GM23338 (cell line): ENCODE data around the gene TBPL1. TPM values are rescaled to one million over a fixed set of nuclear protein-coding genes. Genes with fewer than 3 reads are reported as not detected.

ENCODE experiments used
- ATAC-seq: fragments of 200-7000 bp; cut with Tn5 transposase; 3 replicates; pipeline ENCODE4 v1.9.1; 2020
- DNase-seq: peaks from one replicate; pipeline ENCODE4 v3.0.0-alpha.2; 2015; ENCODE audit warnings: low spot score
- H2AFZ ChIP-seq: fragments of 200-600 bp; sonication (generic); 2 replicates; pipeline ENCODE4 v1.8.0; 2016; ENCODE audit warnings: antibody characterized with exemption, mild to moderate bottlenecking, moderate library complexity
- H3F3A ChIP-seq: fragments of 200-600 bp; sonication (generic); replicated peaks from 2 replicates; pipeline ENCODE4 v1.8.0; 2017; ENCODE audit warnings: antibody characterized with exemption, mixed run types, low read depth
- H3K27ac ChIP-seq: fragments of 200-600 bp; sonication (generic); 2 replicates; pipeline ENCODE4 v1.6.1; 2016; ENCODE audit warnings: low read depth
- H3K27me3 ChIP-seq: fragments of 200-600 bp; sonication (generic); 2 replicates; pipeline ENCODE4 v1.8.0; 2016; ENCODE audit warnings: mild to moderate bottlenecking, mixed run types, moderate library complexity; ENCODE audit not compliant: insufficient read depth
- H3K36me3 ChIP-seq: fragments of 200-600 bp; sonication (generic); 2 replicates; pipeline ENCODE4 v1.8.0; 2016; ENCODE audit warnings: mild to moderate bottlenecking; ENCODE audit not compliant: insufficient read depth
- H3K4me1 ChIP-seq: fragments of 200-600 bp; sonication (generic); 2 replicates; pipeline ENCODE4 v1.8.0; 2016; ENCODE audit warnings: mild to moderate bottlenecking, moderate library complexity; ENCODE audit not compliant: insufficient read depth
- H3K4me2 ChIP-seq: fragments of 200-600 bp; sonication (generic); 2 replicates; pipeline ENCODE4 v1.7.1; 2017; ENCODE audit warnings: mixed run types
- H3K4me3 ChIP-seq: fragments of 200-600 bp; sonication (generic); 2 replicates; pipeline ENCODE4 v1.6.1; 2016; ENCODE audit warnings: mixed run types
- H3K79me2 ChIP-seq: fragments of 200-600 bp; sonication (generic); replicated peaks from 2 replicates; pipeline ENCODE4 v1.8.0; 2017; ENCODE audit warnings: mild to moderate bottlenecking; ENCODE audit not compliant: insufficient read depth
- H3K9me2 ChIP-seq: fragments of 200-600 bp; sonication (generic); 2 replicates; pipeline ENCODE4 v1.8.0; 2017; ENCODE audit not compliant: insufficient read depth
- H4K20me1 ChIP-seq: fragments of 200-600 bp; sonication (generic); replicated peaks from 2 replicates; pipeline ENCODE4 v1.8.0; 2017; ENCODE audit warnings: mild to moderate bottlenecking; ENCODE audit not compliant: insufficient read depth
- H3K27ac Mint-ChIP-seq: 2 replicates; pipeline ENCODE4 v1.8.0; 2020; ENCODE audit warnings: inconsistent platforms, mild to moderate bottlenecking, moderate library complexity, mixed read lengths
- H3K27me3 Mint-ChIP-seq: 3 replicates; pipeline ENCODE4 v1.8.0; 2022; ENCODE audit warnings: low read depth, mild to moderate bottlenecking, moderate library complexity, mixed read lengths, inconsistent platforms; ENCODE audit not compliant: insufficient read depth, poor library complexity
- H3K36me3 Mint-ChIP-seq: 3 replicates; pipeline ENCODE4 v1.8.0; 2021; ENCODE audit warnings: low read depth, mild to moderate bottlenecking, inconsistent platforms, moderate library complexity, mixed read lengths
- H3K4me1 Mint-ChIP-seq: 3 replicates; pipeline ENCODE4 v1.8.0; 2020; ENCODE audit warnings: mild to moderate bottlenecking, inconsistent platforms, mixed read lengths
- H3K4me3 Mint-ChIP-seq: 3 replicates; pipeline ENCODE4 v1.8.0; 2021; ENCODE audit warnings: moderate library complexity, mild to moderate bottlenecking, inconsistent platforms, mixed read lengths
- H3K9me3 Mint-ChIP-seq: 3 replicates; pipeline ENCODE4 v1.8.0; 2020; ENCODE audit warnings: moderate library complexity, mild to moderate bottlenecking, inconsistent platforms, mixed read lengths
- CREB1 ChIP-seq: fragments of 250-450 bp; sonication (Bioruptor Pico); IDR thresholded peaks from 2 replicates; pipeline ENCODE4 v1.5.0; 2020; ENCODE audit warnings: low read depth, mild to moderate bottlenecking, moderate library complexity
- NANOG ChIP-seq: IDR thresholded peaks from 2 replicates; pipeline ENCODE4 v1.6.1; 2016; ENCODE audit warnings: antibody characterized with exemption, borderline replicate concordance
- STAT1 ChIP-seq: IDR thresholded peaks from one replicate; pipeline ENCODE4 v1.6.1; 2016; ENCODE audit warnings: antibody characterized with exemption; ENCODE audit not compliant: unreplicated experiment
- polyA plus RNA-seq: library from polyadenylated mRNA; unstranded; fragments of >200 nt; fragmentation: Nextera tagmentation; extraction: Ambion mirVana; gene quantifications from 2 replicates; pipeline ENCODE4 v1.2.1, GENCODE V29; 2016
- total RNA-seq: library from RNA; depleted of rRNA; stranded (reverse); fragments of >200 nt; shearing (Covaris generic); gene quantifications from 2 replicates; pipeline ENCODE4 v1.2.3, GENCODE V29; 2014
- TF ChIP-seq, protein P1 (sequence below): IDR thresholded peaks from one replicate; pipeline ENCODE4 v1.6.1; 2018; ENCODE audit warnings: antibody characterized with exemption; ENCODE audit not compliant: unreplicated experiment

Gene TBPL1
- total and polyA plus RNA-seq, 2 experiments from 2014 or later: 72.9 to 139 TPM

DNA sequence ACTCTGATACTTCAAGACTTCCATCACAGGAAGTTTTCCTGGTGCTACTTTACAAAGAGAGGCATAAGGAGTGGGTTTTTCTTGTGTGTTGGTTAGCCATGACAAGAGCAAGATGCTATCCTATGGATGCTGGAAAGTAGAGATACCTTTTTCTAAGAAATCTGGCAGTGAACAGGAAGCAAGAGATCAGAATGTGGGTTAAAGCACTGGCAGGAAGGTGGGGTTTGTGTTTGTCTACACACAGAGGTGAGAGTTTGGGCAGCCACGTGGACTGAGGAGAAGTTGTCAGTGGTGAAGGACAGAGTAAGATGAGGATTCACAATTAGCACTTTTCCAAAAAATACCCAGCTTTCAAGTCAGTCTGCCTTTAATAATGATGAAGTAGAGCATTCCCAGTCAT, 81.5 kb downstream of the TBPL1 start:
- Mint-ChIP-seq H3K4me1 (peaks cover 18% of the 10 kb centered on the region), H3K27me3 (peaks cover 1% of the 10 kb centered on the region), H3K9me3 (no peaks in the 10 kb centered on the region), H3K4me3 (no peak overlapping the region), H3K36me3 (peaks cover 3% of the 10 kb centered on the region; the same call in 2 of the 3 replicates), H3K27ac (no peak overlapping the region)
- TF ChIP-seq, protein P1, sequence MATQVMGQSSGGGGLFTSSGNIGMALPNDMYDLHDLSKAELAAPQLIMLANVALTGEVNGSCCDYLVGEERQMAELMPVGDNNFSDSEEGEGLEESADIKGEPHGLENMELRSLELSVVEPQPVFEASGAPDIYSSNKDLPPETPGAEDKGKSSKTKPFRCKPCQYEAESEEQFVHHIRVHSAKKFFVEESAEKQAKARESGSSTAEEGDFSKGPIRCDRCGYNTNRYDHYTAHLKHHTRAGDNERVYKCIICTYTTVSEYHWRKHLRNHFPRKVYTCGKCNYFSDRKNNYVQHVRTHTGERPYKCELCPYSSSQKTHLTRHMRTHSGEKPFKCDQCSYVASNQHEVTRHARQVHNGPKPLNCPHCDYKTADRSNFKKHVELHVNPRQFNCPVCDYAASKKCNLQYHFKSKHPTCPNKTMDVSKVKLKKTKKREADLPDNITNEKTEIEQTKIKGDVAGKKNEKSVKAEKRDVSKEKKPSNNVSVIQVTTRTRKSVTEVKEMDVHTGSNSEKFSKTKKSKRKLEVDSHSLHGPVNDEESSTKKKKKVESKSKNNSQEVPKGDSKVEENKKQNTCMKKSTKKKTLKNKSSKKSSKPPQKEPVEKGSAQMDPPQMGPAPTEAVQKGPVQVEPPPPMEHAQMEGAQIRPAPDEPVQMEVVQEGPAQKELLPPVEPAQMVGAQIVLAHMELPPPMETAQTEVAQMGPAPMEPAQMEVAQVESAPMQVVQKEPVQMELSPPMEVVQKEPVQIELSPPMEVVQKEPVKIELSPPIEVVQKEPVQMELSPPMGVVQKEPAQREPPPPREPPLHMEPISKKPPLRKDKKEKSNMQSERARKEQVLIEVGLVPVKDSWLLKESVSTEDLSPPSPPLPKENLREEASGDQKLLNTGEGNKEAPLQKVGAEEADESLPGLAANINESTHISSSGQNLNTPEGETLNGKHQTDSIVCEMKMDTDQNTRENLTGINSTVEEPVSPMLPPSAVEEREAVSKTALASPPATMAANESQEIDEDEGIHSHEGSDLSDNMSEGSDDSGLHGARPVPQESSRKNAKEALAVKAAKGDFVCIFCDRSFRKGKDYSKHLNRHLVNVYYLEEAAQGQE: no peak
- H3K9me2 ChIP-seq: no peaks in the 10 kb centered on the region; the same call in 1 of the 2 replicates
- ATAC-seq (no peak), DNase-seq (no peak)
- H3K27ac ChIP-seq: no peak overlapping the region
- H3F3A ChIP-seq: no peaks in the 10 kb centered on the region
- no peaks in the 10 kb centered on the region for H3K27me3 ChIP-seq
- H4K20me1 ChIP-seq: no peaks in the 10 kb centered on the region
- no peaks in the 10 kb centered on the region for H3K36me3 ChIP-seq
- H3K4me3 ChIP-seq: no peak overlapping the region
- H2AFZ ChIP-seq: no peak overlapping the region
- H3K4me1 ChIP-seq: no peaks in the 10 kb centered on the region
- no peaks in the 10 kb centered on the region for H3K79me2 ChIP-seq
- no peak overlapping the region for H3K4me2 ChIP-seq

DNA sequence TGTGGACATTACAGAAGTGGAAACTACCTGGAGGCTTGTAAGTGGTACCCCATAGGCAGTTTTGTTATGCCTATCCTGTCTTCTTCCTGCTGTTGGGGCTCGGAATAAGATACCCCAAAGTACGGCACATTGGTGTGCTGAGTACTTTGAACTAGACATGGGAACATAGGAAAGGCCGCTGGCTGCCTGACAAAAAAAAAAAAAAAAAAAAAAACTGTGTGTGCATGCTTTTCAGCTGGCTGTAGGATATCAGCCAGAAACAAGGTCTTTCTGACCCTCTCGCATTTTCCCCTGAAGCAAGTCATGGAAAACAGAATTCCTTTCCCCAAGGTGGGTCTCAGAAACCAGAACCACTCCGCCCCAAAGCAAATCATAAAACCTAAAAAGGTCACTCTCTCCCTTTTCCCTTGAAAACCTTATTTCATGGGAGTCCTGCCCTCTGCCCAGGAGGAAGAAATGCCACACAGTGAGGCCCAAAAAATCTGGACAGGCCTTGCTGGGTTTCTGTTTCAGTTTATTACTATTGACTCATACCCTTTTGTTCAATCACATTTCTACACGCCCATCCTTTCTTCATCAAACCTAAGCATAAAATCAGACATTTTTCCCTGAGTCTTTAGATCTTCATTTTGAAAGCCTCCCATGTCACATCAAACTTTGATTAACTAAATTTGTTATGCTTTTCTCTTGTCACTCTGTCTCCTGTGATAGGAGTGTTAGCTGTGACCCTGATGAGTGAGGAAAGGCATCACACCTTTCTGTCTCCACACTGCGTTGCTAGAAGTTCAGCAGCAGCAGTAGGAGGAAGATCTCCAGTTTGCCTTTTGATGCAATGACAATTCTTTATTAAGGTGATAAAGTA, 82.2 kb downstream of the TBPL1 start:
- Histone ChIP-seq H3K4me1 (no peaks in the 10 kb centered on the region), H3K4me3 (no peak overlapping the region), H3F3A (no peaks in the 10 kb centered on the region), H3K27me3 (no peaks in the 10 kb centered on the region), H2AFZ (no peak overlapping the region), H3K9me2 (no peaks in the 10 kb centered on the region; the same call in 1 of the 2 replicates), H3K4me2 (no peak overlapping the region), H4K20me1 (no peaks in the 10 kb centered on the region), H3K79me2 (no peaks in the 10 kb centered on the region), H3K27ac (no peak overlapping the region), H3K36me3 (no peaks in the 10 kb centered on the region)
- H3K27me3 Mint-ChIP-seq: peaks cover 1% of the 10 kb centered on the region
- no peak for TF ChIP-seq CREB1 (CRISPR knock-in tag)
- TF ChIP-seq STAT1: no peak
- TF ChIP-seq NANOG: no peak
- TF ChIP-seq, protein P1: no peak
- no peak overlapping the region for H3K4me3 Mint-ChIP-seq
- H3K4me1 Mint-ChIP-seq: peaks cover 18% of the 10 kb centered on the region
- no peak for DNase-seq
- no peak overlapping the region for H3K27ac Mint-ChIP-seq
- H3K9me3 Mint-ChIP-seq: no peaks in the 10 kb centered on the region
- H3K36me3 Mint-ChIP-seq: peaks cover 3% of the 10 kb centered on the region; the same call in 2 of the 3 replicates
- ATAC-seq: no peak
